ENCODE measurements around the gene DDX25. TPM values are rescaled to one million over a fixed set of nuclear protein-coding genes. Genes with fewer than 3 reads are reported as not detected.

The DDX25 gene
- total and polyA plus RNA-seq, 9 of the 15 experiments (the other 6 are each of a cell fraction or from before 2014, with no cell fraction given), result not detected

DNA sequence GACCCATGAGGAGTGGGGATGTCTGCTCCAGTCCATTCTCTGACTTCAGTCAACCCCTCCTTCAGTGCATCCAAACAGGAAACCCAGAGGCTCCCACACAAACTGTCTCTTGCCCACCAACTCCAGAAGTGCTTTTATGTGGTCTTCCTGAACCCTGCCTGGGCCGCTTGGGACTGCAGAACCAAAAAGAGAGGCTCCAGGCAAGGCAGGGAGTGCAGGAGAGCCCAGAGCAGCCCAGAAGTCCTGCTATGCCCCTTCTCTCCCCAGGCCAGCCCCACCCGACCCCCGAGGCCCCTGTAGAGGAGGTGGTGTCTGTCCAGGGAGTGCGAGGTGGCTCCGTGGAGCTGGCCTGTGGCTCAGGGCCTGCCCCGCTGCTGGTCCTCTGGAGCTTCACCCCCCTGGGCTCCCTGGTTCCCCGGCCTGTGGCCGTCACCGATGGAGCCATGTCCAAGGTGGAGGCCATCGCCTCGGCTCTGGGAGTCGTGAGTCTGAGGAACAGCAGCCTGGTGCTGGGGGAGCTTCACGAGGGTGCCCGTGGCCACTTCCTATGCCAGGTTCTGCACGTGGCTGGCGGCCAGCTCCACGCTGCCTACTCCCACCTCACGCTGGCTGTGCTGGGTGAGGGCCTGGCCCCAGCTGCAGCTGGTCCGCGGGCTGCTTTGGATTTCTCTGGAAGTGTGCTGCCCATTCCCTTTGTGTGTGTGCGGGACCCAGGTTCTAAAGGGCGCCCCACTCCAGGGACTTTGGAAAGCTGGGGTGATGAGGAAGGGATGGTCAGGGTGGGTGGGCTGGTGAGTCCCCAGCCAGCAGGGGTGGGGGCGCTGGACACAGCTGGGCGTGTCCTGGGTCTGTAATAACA lies 43.3 kb downstream of the DDX25 start:
- POLR2A ChIA-PET, result no interaction called here
- intact Hi-C loops (cut with micrococcal nuclease) (no loop called here), in situ Hi-C loops (cut with MboI) (no loop called here)
- no peaks in the 10 kb centered on the region for H3K36me3 ChIP-seq (ENCODE audit: control insufficient read depth, insufficient read depth, low read length)
- H3K4me2 ChIP-seq (ENCODE audit: insufficient read depth, low read length), result no peak overlapping the region
- ATAC-seq (no peak; the same call in 2 of the 3 replicates), DNase-seq (ENCODE audit: extremely low read depth in 1 of 4, low spot score in 3 of 4) (no peak), FAIRE-seq (no peak)
- WGBS (ENCODE audit: insufficient coverage, low coverage, missing lambda C conversion rate), result 16% methylated on average over 19 of the region's 24 CpGs
- no peak overlapping the region for H3K4me3 ChIP-seq
- peaks cover 5% of the 10 kb centered on the region for H4K20me1 ChIP-seq (replicated peaks; ENCODE audit: control insufficient read depth, insufficient read depth, low read length)
- no peak overlapping the region for H3K9ac ChIP-seq (ENCODE audit: insufficient read depth in 1 of 2, low read depth in 2 of 2, low read length in 2 of 2)
- H3K9me3 ChIP-seq (replicated peaks; ENCODE audit: control insufficient read depth, insufficient read depth, low read depth, low read length), result no peaks in the 10 kb centered on the region
- H3K27me3 ChIP-seq (ENCODE audit: control insufficient read depth in 2 of 2, insufficient read depth in 2 of 2, low read length in 2 of 2), result peaks cover 48 to 85% of the 10 kb centered on the region in 2 experiments
- H3K9me1 ChIP-seq (ENCODE audit: control insufficient read depth, insufficient read depth, low read length), result no peaks in the 10 kb centered on the region
- peaks cover 2 to 16% of the 10 kb centered on the region in 2 experiments; a peak in 2 of 5 replicates for H3K4me1 ChIP-seq (replicated peaks in 1 of 2; ENCODE audit: control insufficient read depth in 2 of 2, insufficient read depth in 2 of 2, low read length in 2 of 2)
- H3K79me2 ChIP-seq (ENCODE audit: control insufficient read depth, insufficient read depth, low read length), result no peaks in the 10 kb centered on the region
- H2AFZ ChIP-seq (ENCODE audit: low read depth, low read length), result no peak overlapping the region
- BruUV-seq (replicated peaks), result no TSS peak
- CTCF ChIA-PET (ENCODE audit: low intra/inter-chr PET ratio), result no interaction called here
- TF ChIP-seq, protein P1, sequence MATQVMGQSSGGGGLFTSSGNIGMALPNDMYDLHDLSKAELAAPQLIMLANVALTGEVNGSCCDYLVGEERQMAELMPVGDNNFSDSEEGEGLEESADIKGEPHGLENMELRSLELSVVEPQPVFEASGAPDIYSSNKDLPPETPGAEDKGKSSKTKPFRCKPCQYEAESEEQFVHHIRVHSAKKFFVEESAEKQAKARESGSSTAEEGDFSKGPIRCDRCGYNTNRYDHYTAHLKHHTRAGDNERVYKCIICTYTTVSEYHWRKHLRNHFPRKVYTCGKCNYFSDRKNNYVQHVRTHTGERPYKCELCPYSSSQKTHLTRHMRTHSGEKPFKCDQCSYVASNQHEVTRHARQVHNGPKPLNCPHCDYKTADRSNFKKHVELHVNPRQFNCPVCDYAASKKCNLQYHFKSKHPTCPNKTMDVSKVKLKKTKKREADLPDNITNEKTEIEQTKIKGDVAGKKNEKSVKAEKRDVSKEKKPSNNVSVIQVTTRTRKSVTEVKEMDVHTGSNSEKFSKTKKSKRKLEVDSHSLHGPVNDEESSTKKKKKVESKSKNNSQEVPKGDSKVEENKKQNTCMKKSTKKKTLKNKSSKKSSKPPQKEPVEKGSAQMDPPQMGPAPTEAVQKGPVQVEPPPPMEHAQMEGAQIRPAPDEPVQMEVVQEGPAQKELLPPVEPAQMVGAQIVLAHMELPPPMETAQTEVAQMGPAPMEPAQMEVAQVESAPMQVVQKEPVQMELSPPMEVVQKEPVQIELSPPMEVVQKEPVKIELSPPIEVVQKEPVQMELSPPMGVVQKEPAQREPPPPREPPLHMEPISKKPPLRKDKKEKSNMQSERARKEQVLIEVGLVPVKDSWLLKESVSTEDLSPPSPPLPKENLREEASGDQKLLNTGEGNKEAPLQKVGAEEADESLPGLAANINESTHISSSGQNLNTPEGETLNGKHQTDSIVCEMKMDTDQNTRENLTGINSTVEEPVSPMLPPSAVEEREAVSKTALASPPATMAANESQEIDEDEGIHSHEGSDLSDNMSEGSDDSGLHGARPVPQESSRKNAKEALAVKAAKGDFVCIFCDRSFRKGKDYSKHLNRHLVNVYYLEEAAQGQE (IDR thresholded peaks at IDR 0.05; ENCODE audit: borderline replicate concordance), result no peak
- TF ChIP-seq, protein P1 (CRISPR knock-in tag; IDR thresholded peaks at IDR 0.05; ENCODE audit: low read depth), result no peak
- TF ChIP-seq ZFP30 (CRISPR knock-in tag; IDR thresholded peaks at IDR 0.05; ENCODE audit: borderline replicate concordance) (no peak), PTTG1 (tag; IDR thresholded peaks at IDR 0.05; ENCODE audit: low read depth) (no peak)
- H3K27ac ChIP-seq (ENCODE audit: extremely low read depth, low read depth, low read length), result no peak overlapping the region

Measured in K562 (cell line).